HEK293T (cell line): ENCODE measurements around the gene SLC9A8.
"Not testable (repeated sequence)": the region's sequence is repeated elsewhere in the genome, so short reads cannot be mapped to it uniquely, and the experiment has no call there.

Source experiments
- ELF4 ChIP-seq: fragments of 450-650 bp; IDR thresholded peaks from 2 replicates; pipeline ENCODE4 v1.6.1; 2017; ENCODE audit warnings: antibody characterized with exemption
- FOXM1 ChIP-seq: fragments of 450-650 bp; IDR thresholded peaks from 2 replicates; pipeline ENCODE4 v1.6.1; 2017; ENCODE audit warnings: mild to moderate bottlenecking, borderline replicate concordance
- LEF1 ChIP-seq: fragments of 450-650 bp; IDR thresholded peaks from 2 replicates; pipeline ENCODE4 v1.6.1; 2017; ENCODE audit warnings: mild to moderate bottlenecking, borderline replicate concordance
- SP1 ChIP-seq: fragments of 450-650 bp; IDR thresholded peaks from 2 replicates; pipeline ENCODE4 v1.6.1; 2017
- TARDBP ChIP-seq: fragments of 450-650 bp; IDR thresholded peaks from 2 replicates; pipeline ENCODE4 v1.6.1; 2016

DNA sequence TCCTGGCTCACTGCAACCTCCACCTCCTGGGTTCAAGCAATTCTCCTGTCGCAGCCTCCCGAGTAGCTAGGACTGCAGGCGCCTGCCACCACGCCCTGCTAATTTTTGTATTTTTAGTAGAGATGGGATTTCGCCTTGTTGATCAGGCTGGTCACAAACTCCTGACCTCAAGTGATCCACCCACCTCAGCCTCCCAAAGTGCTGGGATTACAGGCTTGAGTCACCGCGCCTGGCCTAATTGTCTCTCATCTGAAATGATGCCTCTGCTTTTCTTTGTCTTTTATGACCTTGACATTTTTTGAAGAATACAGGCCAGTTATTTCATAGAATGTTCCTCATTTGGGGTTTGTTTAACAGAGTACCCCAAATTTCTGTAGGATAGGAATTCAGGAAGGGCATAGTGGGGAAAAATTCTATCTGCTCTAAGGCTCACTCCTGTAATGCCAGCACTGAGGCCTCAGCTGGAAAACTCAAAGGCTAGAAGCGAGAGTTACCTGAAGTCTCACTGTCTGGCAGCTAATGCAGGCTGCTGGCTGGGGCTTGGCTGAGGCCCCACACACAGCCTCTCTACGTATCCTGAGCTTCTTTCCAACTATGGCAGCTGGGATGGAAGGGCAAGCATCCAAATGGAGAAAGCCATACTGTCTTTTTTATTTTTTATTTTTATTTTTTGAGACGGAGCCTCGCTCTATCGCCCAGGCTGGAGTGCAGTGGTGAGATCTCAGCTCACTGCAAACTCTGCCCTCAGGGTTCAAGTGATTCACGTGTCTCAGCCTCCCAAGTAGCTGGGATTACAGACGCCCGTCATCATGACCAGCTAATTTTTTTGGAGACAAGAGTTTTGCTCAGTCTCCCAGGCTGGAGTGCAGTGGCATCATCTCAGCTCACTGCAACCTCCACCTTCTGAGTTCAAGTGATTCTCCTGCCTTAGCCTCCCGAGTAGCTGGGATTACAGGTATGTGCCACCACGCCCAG, 29.3 kb upstream of the SLC9A8 start:
- TF ChIP-seq SP1, FOXM1, ELF4, LEF1, TARDBP: not testable (repeated sequence)
